WTC11 (cell line): ENCODE measurements around the gene RPL41. TPM values are rescaled to one million over a fixed set of nuclear protein-coding genes. Genes with fewer than 3 reads are reported as not detected.

ENCODE experiments used
- ATAC-seq: fragments of 200-7000 bp; cut with Tn5 transposase; 2 replicates; pipeline ENCODE4 v1.10.0; 2021; ENCODE audit warnings: mild to moderate bottlenecking, moderate library complexity
- CTCF ChIA-PET: fragments of 300-600 bp; sonication (Branson Sonifier 250); formaldehyde crosslinking; loops from one replicate; lab custom pipeline; 2021; ENCODE audit warnings: antibody characterized with exemption; lab: Charles Lee
- POLR2A ChIA-PET: fragments of 350-600 bp; sonication (Branson Sonifier 250); formaldehyde crosslinking; loops from one replicate; lab custom pipeline; 2021; ENCODE audit warnings: antibody characterized with exemption; lab: Charles Lee
- DNase-seq: peaks from one replicate; pipeline ENCODE4 v3.0.0; 2021; ENCODE audit warnings: low spot score
- H3K27ac Mint-ChIP-seq: 2 replicates; pipeline ENCODE4 v1.8.0; 2021; ENCODE audit warnings: mixed read lengths
- H3K27me3 Mint-ChIP-seq: 2 replicates; pipeline ENCODE4 v1.8.0; 2021; ENCODE audit warnings: low read depth, mild to moderate bottlenecking, moderate library complexity, mixed read lengths
- H3K36me3 Mint-ChIP-seq: 2 replicates; pipeline ENCODE4 v1.8.0; 2021; ENCODE audit warnings: mixed read lengths
- H3K4me1 Mint-ChIP-seq: 2 replicates; pipeline ENCODE4 v1.8.0; 2022; ENCODE audit warnings: mixed read lengths
- H3K4me3 Mint-ChIP-seq: 2 replicates; pipeline ENCODE4 v1.8.0; 2021; ENCODE audit warnings: mild to moderate bottlenecking, moderate library complexity, mixed read lengths
- H3K9me3 Mint-ChIP-seq: 2 replicates; pipeline ENCODE4 v1.8.0; 2021; ENCODE audit warnings: mixed read lengths
- CBFB ChIP-seq: sonication (generic); formaldehyde crosslinking; IDR thresholded peaks from 2 replicates; pipeline ENCODE4 v1.8.1; 2022; ENCODE audit warnings: mild to moderate bottlenecking, low read depth, missing genetic modification reagents
- JAZF1 ChIP-seq: fragments of 250-450 bp; sonication (Bioruptor Pico); IDR thresholded peaks from 2 replicates; pipeline ENCODE4 v1.9.0; 2021; ENCODE audit warnings: moderate library complexity, mild to moderate bottlenecking, inconsistent platforms
- MYBL2 ChIP-seq: sonication (generic); formaldehyde crosslinking; IDR thresholded peaks from 2 replicates; pipeline ENCODE4 v1.8.1; 2023; ENCODE audit warnings: mild to moderate bottlenecking, moderate library complexity, missing genetic modification reagents
- NFE2L1 ChIP-seq: sonication (generic); formaldehyde crosslinking; IDR thresholded peaks from 2 replicates; pipeline ENCODE4 v1.8.1; 2023; ENCODE audit warnings: missing genetic modification reagents
- NR3C1 ChIP-seq: sonication (generic); formaldehyde crosslinking; conservative IDR thresholded peaks from 2 replicates; pipeline ENCODE4 v1.8.1; 2023; ENCODE audit warnings: low read depth, mild to moderate bottlenecking, missing genetic modification reagents
- SMAD4 ChIP-seq: sonication (generic); formaldehyde crosslinking; IDR thresholded peaks from 2 replicates; pipeline ENCODE4 v1.8.0; 2022; ENCODE audit warnings: mild to moderate bottlenecking, missing genetic modification reagents
- ZBTB21 ChIP-seq: sonication (generic); formaldehyde crosslinking; IDR thresholded peaks from 2 replicates; pipeline ENCODE4 v1.8.1; 2023; ENCODE audit warnings: mild to moderate bottlenecking, missing genetic modification reagents, borderline replicate concordance
- ZNF232 ChIP-seq: sonication (generic); formaldehyde crosslinking; IDR thresholded peaks from 2 replicates; pipeline ENCODE4 v1.8.0; 2022; ENCODE audit warnings: mild to moderate bottlenecking, missing genetic modification reagents
- ZNF263 ChIP-seq: sonication (generic); formaldehyde crosslinking; IDR thresholded peaks from 2 replicates; pipeline ENCODE4 v1.8.1; 2022; ENCODE audit warnings: low read depth, mild to moderate bottlenecking, moderate library complexity, missing genetic modification reagents
- total RNA-seq: library from RNA; stranded (reverse); gene quantifications from 3 replicates; pipeline ENCODE4 v1.2.3, GENCODE V29; 2021
- TF ChIP-seq, protein P1 (sequence below): sonication (generic); formaldehyde crosslinking; IDR thresholded peaks from 2 replicates; pipeline ENCODE4 v1.8.0; 2023; ENCODE audit warnings: missing genetic modification reagents
- TF ChIP-seq, protein P2 (sequence below): sonication (generic); formaldehyde crosslinking; IDR thresholded peaks from 2 replicates; pipeline ENCODE4 v1.8.0; 2022; ENCODE audit warnings: mild to moderate bottlenecking, missing genetic modification reagents
- TF ChIP-seq, protein P3 (sequence below): fragments of 250-450 bp; sonication (Bioruptor Pico); conservative IDR thresholded peaks from 2 replicates; pipeline ENCODE4 v1.9.0; 2021; ENCODE audit warnings: mild to moderate bottlenecking
- TF ChIP-seq, protein P4 (sequence below): sonication (generic); formaldehyde crosslinking; IDR thresholded peaks from 2 replicates; pipeline ENCODE4 v1.8.1; 2022; ENCODE audit warnings: mild to moderate bottlenecking, missing genetic modification reagents, moderate library complexity, borderline replicate concordance
- TF ChIP-seq, protein P5 (sequence below): sonication (generic); formaldehyde crosslinking; IDR thresholded peaks from 2 replicates; pipeline ENCODE4 v1.8.0; 2022; ENCODE audit warnings: mild to moderate bottlenecking, missing genetic modification reagents
- TF ChIP-seq, protein P6 (sequence below): sonication (generic); formaldehyde crosslinking; IDR thresholded peaks from 2 replicates; pipeline ENCODE4 v1.8.1; 2022; ENCODE audit warnings: mild to moderate bottlenecking, moderate library complexity, missing genetic modification reagents

The RPL41 gene
- total RNA-seq, 1 experiment from 2014 or later, result 4,004 TPM

DNA sequence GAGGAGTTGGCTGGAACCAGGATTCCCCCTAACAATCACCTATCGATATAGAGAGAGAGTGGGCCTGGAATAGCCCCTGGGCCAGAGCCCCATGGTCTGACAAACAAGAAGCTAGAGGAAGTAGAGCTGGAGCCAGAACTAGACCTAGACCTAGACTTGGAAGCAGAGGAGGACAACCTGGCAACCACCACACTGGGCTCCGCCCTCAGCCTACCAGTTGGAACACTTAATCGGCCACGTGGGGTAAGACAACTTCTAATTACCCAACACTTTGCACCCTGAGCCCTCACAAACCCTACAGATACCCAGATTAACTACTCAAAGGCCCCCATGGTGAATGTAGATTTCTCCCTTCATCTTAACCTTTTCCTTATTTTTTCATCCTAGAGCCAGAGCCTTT, 16.6 kb upstream of the RPL41 start:
- ChIA-PET CTCF (interaction anchor here (1.5 kb wide), 1 partner anchor 14 kb away, joined by 3 read pairs; no protein-coding TSS in a partner anchor), POLR2A (no interaction called here)
- Mint-ChIP-seq H3K36me3 (peaks cover 69% of the 10 kb centered on the region), H3K27me3 (no peaks in the 10 kb centered on the region), H3K4me1 (peaks cover 8% of the 10 kb centered on the region), H3K27ac (no peak overlapping the region), H3K4me3 (no peak overlapping the region), H3K9me3 (no peaks in the 10 kb centered on the region)
- ATAC-seq (no peak), DNase-seq (no peak)
- TF ChIP-seq, protein P1, sequence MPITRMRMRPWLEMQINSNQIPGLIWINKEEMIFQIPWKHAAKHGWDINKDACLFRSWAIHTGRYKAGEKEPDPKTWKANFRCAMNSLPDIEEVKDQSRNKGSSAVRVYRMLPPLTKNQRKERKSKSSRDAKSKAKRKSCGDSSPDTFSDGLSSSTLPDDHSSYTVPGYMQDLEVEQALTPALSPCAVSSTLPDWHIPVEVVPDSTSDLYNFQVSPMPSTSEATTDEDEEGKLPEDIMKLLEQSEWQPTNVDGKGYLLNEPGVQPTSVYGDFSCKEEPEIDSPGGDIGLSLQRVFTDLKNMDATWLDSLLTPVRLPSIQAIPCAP (CRISPR knock-in tag), result no peak
- TF ChIP-seq, protein P2, sequence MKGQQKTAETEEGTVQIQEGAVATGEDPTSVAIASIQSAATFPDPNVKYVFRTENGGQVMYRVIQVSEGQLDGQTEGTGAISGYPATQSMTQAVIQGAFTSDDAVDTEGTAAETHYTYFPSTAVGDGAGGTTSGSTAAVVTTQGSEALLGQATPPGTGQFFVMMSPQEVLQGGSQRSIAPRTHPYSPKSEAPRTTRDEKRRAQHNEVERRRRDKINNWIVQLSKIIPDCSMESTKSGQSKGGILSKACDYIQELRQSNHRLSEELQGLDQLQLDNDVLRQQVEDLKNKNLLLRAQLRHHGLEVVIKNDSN (CRISPR knock-in tag), result no peak
- TF ChIP-seq SMAD4 (CRISPR knock-in tag), result no peak
- TF ChIP-seq ZNF263, result no peak

DNA sequence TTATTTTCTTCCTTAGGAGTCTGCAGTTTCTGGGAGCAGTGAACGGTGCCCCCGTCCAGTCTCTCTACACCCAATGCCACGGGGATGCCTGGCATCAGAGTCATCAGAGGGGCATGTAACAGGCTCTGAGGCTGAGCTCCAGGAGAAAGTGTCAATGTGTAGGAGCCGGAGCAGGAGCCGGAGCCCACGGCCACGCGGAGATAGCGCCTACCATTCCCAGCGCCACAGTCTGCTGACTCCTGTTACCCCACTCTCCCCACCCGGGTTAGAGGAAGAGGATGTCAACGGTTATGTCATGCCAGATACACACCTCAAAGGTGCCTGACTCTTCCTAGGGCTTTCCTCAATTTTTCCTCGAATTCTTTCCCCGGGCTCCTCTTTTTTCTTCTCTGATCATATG, 15.4 kb upstream of the RPL41 start:
- H3K36me3 Mint-ChIP-seq, result peaks cover 56% of the 10 kb centered on the region
- POLR2A ChIA-PET, result no interaction called here
- DNase-seq, result no peak
- no peak for ATAC-seq
- no peak overlapping the region for H3K27ac Mint-ChIP-seq
- H3K4me1 Mint-ChIP-seq, result peaks cover 17% of the 10 kb centered on the region
- TF ChIP-seq, protein P3, sequence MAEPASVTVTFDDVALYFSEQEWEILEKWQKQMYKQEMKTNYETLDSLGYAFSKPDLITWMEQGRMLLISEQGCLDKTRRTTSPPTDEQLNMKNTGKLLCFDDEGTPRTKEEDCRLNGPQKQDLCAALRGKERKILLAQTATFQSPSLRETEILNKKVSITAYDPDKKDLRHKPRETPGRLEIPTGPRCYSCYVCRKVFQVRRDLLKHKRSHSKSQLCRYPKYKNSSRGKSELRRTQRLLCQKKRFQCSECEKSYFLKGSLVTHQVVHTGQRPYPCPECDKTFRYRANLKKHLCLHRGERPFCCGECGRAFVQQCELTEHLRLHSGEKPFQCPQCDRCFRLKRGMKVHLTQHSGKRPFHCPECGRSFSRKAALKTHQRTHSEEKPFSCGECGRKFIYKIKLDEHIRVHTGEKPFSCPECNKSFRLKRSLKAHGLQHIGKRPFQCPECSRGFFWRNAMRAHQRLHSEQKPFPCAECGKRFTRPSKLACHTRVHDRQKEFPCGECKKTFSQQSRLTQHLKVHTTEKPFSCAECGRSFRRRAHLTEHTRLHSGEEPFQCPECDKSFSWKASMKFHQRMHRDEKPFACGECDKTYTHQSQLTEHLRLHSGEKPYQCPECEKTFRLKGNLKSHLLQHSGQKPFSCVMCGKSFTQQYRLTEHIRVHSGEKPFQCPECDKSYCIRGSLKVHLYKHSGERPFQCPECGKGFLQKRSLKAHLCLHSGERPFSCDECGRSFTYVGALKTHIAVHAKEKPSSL (CRISPR knock-in tag), result no peak
- TF ChIP-seq ZNF263 (no peak), CBFB (CRISPR knock-in tag) (no peak), NR3C1 (CRISPR knock-in tag) (no peak), NFE2L1 (CRISPR knock-in tag) (no peak), MYBL2 (CRISPR knock-in tag) (no peak)
- CTCF ChIA-PET, result no interaction called here
- no peaks in the 10 kb centered on the region for H3K9me3 Mint-ChIP-seq
- H3K27me3 Mint-ChIP-seq, result no peaks in the 10 kb centered on the region
- no peak overlapping the region for H3K4me3 Mint-ChIP-seq

DNA sequence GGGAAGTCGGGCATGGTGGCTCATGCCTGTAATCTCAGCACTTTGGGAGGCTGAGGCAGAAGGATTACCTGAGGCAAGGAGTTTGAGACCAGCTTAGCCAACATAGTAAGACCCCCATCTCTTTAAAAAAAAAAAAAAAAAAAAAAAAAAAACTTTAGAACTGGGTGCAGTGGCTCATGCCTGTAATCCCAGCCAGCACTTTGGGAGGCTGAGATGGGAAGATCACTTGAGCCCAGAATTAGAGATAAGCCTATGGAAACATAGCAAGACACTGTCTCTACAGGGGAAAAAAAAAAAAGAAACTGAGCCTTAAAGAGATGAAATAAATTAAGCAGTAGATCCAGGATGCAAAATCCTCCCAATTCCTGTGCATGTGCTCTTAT, 13.8 kb upstream of the RPL41 start:
- H3K27me3 Mint-ChIP-seq, result no peaks in the 10 kb centered on the region
- TF ChIP-seq, protein P1 (CRISPR knock-in tag), result no peak
- TF ChIP-seq ZBTB21 (CRISPR knock-in tag) (no peak), ZNF232 (no peak), MYBL2 (CRISPR knock-in tag) (no peak), JAZF1 (CRISPR knock-in tag) (no peak)
- TF ChIP-seq, protein P4, sequence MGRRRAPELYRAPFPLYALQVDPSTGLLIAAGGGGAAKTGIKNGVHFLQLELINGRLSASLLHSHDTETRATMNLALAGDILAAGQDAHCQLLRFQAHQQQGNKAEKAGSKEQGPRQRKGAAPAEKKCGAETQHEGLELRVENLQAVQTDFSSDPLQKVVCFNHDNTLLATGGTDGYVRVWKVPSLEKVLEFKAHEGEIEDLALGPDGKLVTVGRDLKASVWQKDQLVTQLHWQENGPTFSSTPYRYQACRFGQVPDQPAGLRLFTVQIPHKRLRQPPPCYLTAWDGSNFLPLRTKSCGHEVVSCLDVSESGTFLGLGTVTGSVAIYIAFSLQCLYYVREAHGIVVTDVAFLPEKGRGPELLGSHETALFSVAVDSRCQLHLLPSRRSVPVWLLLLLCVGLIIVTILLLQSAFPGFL (CRISPR knock-in tag), result no peak
- TF ChIP-seq, protein P5, sequence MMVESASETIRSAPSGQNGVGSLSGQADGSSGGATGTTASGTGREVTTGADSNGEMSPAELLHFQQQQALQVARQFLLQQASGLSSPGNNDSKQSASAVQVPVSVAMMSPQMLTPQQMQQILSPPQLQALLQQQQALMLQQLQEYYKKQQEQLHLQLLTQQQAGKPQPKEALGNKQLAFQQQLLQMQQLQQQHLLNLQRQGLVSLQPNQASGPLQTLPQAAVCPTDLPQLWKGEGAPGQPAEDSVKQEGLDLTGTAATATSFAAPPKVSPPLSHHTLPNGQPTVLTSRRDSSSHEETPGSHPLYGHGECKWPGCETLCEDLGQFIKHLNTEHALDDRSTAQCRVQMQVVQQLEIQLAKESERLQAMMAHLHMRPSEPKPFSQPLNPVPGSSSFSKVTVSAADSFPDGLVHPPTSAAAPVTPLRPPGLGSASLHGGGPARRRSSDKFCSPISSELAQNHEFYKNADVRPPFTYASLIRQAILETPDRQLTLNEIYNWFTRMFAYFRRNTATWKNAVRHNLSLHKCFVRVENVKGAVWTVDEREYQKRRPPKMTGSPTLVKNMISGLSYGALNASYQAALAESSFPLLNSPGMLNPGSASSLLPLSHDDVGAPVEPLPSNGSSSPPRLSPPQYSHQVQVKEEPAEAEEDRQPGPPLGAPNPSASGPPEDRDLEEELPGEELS (CRISPR knock-in tag), result no peak
- TF ChIP-seq, protein P6, sequence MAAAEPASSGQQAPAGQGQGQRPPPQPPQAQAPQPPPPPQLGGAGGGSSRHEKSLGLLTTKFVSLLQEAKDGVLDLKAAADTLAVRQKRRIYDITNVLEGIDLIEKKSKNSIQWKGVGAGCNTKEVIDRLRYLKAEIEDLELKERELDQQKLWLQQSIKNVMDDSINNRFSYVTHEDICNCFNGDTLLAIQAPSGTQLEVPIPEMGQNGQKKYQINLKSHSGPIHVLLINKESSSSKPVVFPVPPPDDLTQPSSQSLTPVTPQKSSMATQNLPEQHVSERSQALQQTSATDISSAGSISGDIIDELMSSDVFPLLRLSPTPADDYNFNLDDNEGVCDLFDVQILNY (CRISPR knock-in tag), result no peak
- no peaks in the 10 kb centered on the region for H3K9me3 Mint-ChIP-seq
- peak overlapping the region; percentile 90; the same call in 1 of the 2 replicates for H3K4me3 Mint-ChIP-seq
- no peak overlapping the region for H3K27ac Mint-ChIP-seq
- ChIA-PET CTCF (interaction anchor here (2.1 kb wide), 1 partner anchor 18 kb away, joined by 7 read pairs; no protein-coding TSS in a partner anchor), POLR2A (no interaction called here)
- ATAC-seq (no peak), DNase-seq (no peak)
- H3K36me3 Mint-ChIP-seq, result peaks cover 56% of the 10 kb centered on the region
- peaks cover 24% of the 10 kb centered on the region for H3K4me1 Mint-ChIP-seq
